PC-3 (cell line): ENCODE data around the gene PCP4. TPM values are rescaled to one million over a fixed set of nuclear protein-coding genes. Genes with fewer than 3 reads are reported as not detected.

Experiments used
- ATAC-seq: fragments of 200-7000 bp; cut with Tn5 transposase; 2 replicates; pipeline ENCODE4 v1.9.1; 2020; ENCODE audit warnings: mild to moderate bottlenecking, moderate library complexity
- BruUV-seq: library from RNA; stranded (reverse); fragments of 400-500 nt; replicated peaks from 2 replicates; lab custom pipeline; 2021; lab: Mats Ljungman, UMichigan
- CTCF ChIA-PET: fragments of 300-600 bp; sonication (Branson Sonifier 250); formaldehyde crosslinking; loops from one replicate; lab custom pipeline; 2022; ENCODE audit warnings: antibody characterized with exemption; lab: Charles Lee
- POLR2A ChIA-PET: fragments of 300-600 bp; sonication (Branson Sonifier 250); formaldehyde crosslinking; loops from one replicate; lab custom pipeline; 2022; ENCODE audit warnings: antibody characterized with exemption; ENCODE audit not compliant: unreplicated experiment; lab: Charles Lee
- DNase-seq: peaks from one replicate; pipeline ENCODE4 v3.0.0-alpha.2; 2015
- H2AFZ ChIP-seq: fragments of 300-600 bp; sonication (generic); 2 replicates; pipeline ENCODE4 v1.6.0; 2016; ENCODE audit warnings: antibody characterized with exemption, low read length
- H3F3A ChIP-seq: fragments of 300-600 bp; sonication (generic); one replicate; pipeline ENCODE4 v1.6.0; 2017; ENCODE audit warnings: antibody characterized with exemption, low read length, control low read depth, mild to moderate bottlenecking; ENCODE audit not compliant: unreplicated experiment
- H3K27ac ChIP-seq: fragments of 300-600 bp; sonication (generic); 2 replicates; pipeline ENCODE4 v1.5.1; 2016; ENCODE audit warnings: mild to moderate bottlenecking, low read length
- H3K27me3 ChIP-seq: fragments of 300-600 bp; sonication (generic); 2 replicates; pipeline ENCODE4 v1.6.1; 2016; ENCODE audit warnings: low read length, mixed read lengths
- H3K36me3 ChIP-seq: fragments of 300-600 bp; sonication (generic); 2 replicates; pipeline ENCODE4 v1.6.1; 2016; ENCODE audit warnings: low read depth, mixed run types, low read length, mixed read lengths
- H3K4me1 ChIP-seq: fragments of 300-600 bp; sonication (generic); 2 replicates; pipeline ENCODE4 v1.5.1; 2016; ENCODE audit warnings: low read length; ENCODE audit not compliant: insufficient read depth
- H3K4me2 ChIP-seq: fragments of 300-600 bp; sonication (generic); 2 replicates; pipeline ENCODE4 v1.6.0; 2016; ENCODE audit warnings: low read length
- H3K4me3 ChIP-seq: fragments of 300-600 bp; sonication (generic); 2 replicates; pipeline ENCODE4 v1.5.1; 2016; ENCODE audit warnings: mild to moderate bottlenecking, low read length, mixed read lengths
- H3K79me2 ChIP-seq: fragments of 300-600 bp; sonication (generic); 2 replicates; pipeline ENCODE4 v1.6.1; 2017; ENCODE audit warnings: low read length, mixed read lengths
- H3K9ac ChIP-seq: fragments of 300-600 bp; sonication (generic); 2 replicates; pipeline ENCODE4 v1.6.0; 2016; ENCODE audit warnings: mild to moderate bottlenecking, low read length
- H3K9me2 ChIP-seq: fragments of 300-600 bp; sonication (generic); replicated peaks from 2 replicates; pipeline ENCODE4 v1.6.1; 2016; ENCODE audit warnings: mixed run types, low read length, mixed read lengths
- H3K9me3 ChIP-seq: fragments of 300-600 bp; sonication (generic); 2 replicates; pipeline ENCODE4 v1.6.1; 2016; ENCODE audit warnings: low read length, mixed read lengths
- H4K20me1 ChIP-seq: fragments of 300-600 bp; sonication (generic); 2 replicates; pipeline ENCODE4 v1.6.1; 2016; ENCODE audit warnings: low read length, mixed read lengths
- CTCF ChIP-seq: fragments of 300-600 bp; sonication (generic); conservative IDR thresholded peaks from 2 replicates; pipeline ENCODE4 v1.5.1; 2017; ENCODE audit warnings: antibody characterized with exemption, low read depth, mild to moderate bottlenecking, low read length
- EZH2 ChIP-seq: fragments of 300-600 bp; sonication (generic); IDR thresholded peaks from one replicate; pipeline ENCODE4 v1.6.1; 2017; ENCODE audit warnings: antibody characterized with exemption, mild to moderate bottlenecking, low read length; ENCODE audit not compliant: unreplicated experiment
- EZH2phosphoT487 ChIP-seq: fragments of 300-600 bp; sonication (generic); IDR thresholded peaks from 2 replicates; pipeline ENCODE4 v1.6.1; 2018; ENCODE audit warnings: mild to moderate bottlenecking, antibody characterized with exemption, low read length, borderline replicate concordance
- intact Hi-C: fragments of 100-400 bp; cut with micrococcal nuclease; formaldehyde crosslinking; loops from 2 replicates; pipeline ENCODE4 v1.9.0; 2023
- total RNA-seq: library from RNA; depleted of rRNA; stranded (reverse); fragments of >200 nt; gene quantifications from 2 replicates; pipeline ENCODE4 v1.2.3, GENCODE V29; 2014

The PCP4 gene
- total RNA-seq, 1 experiment from 2014 or later, result not detected

- CTCF ChIA-PET, result no interaction called here
- TF ChIP-seq EZH2 (no peak), CTCF (no peak), EZH2phosphoT487 (no peak)
These were observed 18.1 kb upstream of the PCP4 start for GRCh38 chr21:39849014-39849655.

GRCh38 chr21:39850333-39850732, 16.9 kb upstream of the PCP4 start:
- ATAC-seq, result no peak
- H3K36me3 ChIP-seq, result no peaks in the 10 kb centered on the region
- H3K9me3 ChIP-seq, result no peaks in the 10 kb centered on the region
- BruUV-seq, result no TSS peak
- H4K20me1 ChIP-seq, result no peaks in the 10 kb centered on the region
- CTCF ChIA-PET, result no interaction called here
- TF ChIP-seq EZH2phosphoT487 (no peak), EZH2 (no peak), CTCF (no peak)
- peaks cover 5% of the 10 kb centered on the region; the same call in 1 of the 2 replicates for H3K27me3 ChIP-seq
- no peak overlapping the region for H3K4me3 ChIP-seq
- POLR2A ChIA-PET, result no interaction called here
- H3K9ac ChIP-seq, result no peak overlapping the region
- H3K4me1 ChIP-seq, result no peaks in the 10 kb centered on the region
- no peaks in the 10 kb centered on the region for H3K79me2 ChIP-seq
- no peaks in the 10 kb centered on the region for H3F3A ChIP-seq
- H2AFZ ChIP-seq, result no peak overlapping the region
- H3K4me2 ChIP-seq, result no peak overlapping the region
- no peak overlapping the region for H3K27ac ChIP-seq
- intact Hi-C loops, result no loop called here
- H3K9me2 ChIP-seq, result no peaks in the 10 kb centered on the region
- DNase-seq, result no peak

More at GRCh38 chr21:39849014-39849655, 18.1 kb upstream of the PCP4 start:
- DNase-seq (no peak), ATAC-seq (no peak)
- BruUV-seq, result no TSS peak
- Histone ChIP-seq H3K9me3 (no peaks in the 10 kb centered on the region), H3K4me1 (no peaks in the 10 kb centered on the region), H3F3A (no peaks in the 10 kb centered on the region), H3K4me2 (no peak overlapping the region), H3K27ac (no peak overlapping the region), H3K79me2 (no peaks in the 10 kb centered on the region), H3K36me3 (no peaks in the 10 kb centered on the region), H3K9me2 (no peaks in the 10 kb centered on the region), H4K20me1 (no peaks in the 10 kb centered on the region), H3K27me3 (peaks cover 5% of the 10 kb centered on the region; the same call in 1 of the 2 replicates), H3K4me3 (no peak overlapping the region), H2AFZ (no peak overlapping the region), H3K9ac (no peak overlapping the region)
- intact Hi-C loops, result no loop called here
- POLR2A ChIA-PET, result no interaction called here

GRCh38 chr21:39851002-39851618, 16.1 kb upstream of the PCP4 start:
- no TSS peak for BruUV-seq
- H3K4me3 ChIP-seq, result no peak overlapping the region
- DNase-seq, result no peak
- no peaks in the 10 kb centered on the region for H3K36me3 ChIP-seq
- H3K9ac ChIP-seq, result no peak overlapping the region
- intact Hi-C loops, result no loop called here
- no peak overlapping the region for H2AFZ ChIP-seq
- ChIA-PET POLR2A (no interaction called here), CTCF (no interaction called here)
- ATAC-seq, result no peak
- no peak overlapping the region for H3K27ac ChIP-seq
- H3K4me2 ChIP-seq, result no peak overlapping the region
- no peaks in the 10 kb centered on the region for H3K9me2 ChIP-seq
- H3K9me3 ChIP-seq, result 0 out of 2 replicates have a peak, but pooled peaks cover 6% of the 10 kb centered on the region
- H4K20me1 ChIP-seq, result no peaks in the 10 kb centered on the region
- no peaks in the 10 kb centered on the region for H3K79me2 ChIP-seq
- no peaks in the 10 kb centered on the region for H3F3A ChIP-seq
- no peaks in the 10 kb centered on the region for H3K4me1 ChIP-seq
- no peak for TF ChIP-seq CTCF
- TF ChIP-seq EZH2, result no peak
- TF ChIP-seq EZH2phosphoT487, result no peak
- peaks cover 1% of the 10 kb centered on the region; the same call in 1 of the 2 replicates for H3K27me3 ChIP-seq
